HEK293 (cell line): Measurements from ENCODE around the gene IST1.

Experiments
- CTCF ChIA-PET: fragments of 350-600 bp; formaldehyde crosslinking; extraction: SDS; loops from one replicate; lab custom pipeline; 2021; ENCODE audit warnings: antibody characterized with exemption; lab: Yijun Ruan, JAX
- POLR2A ChIA-PET: fragments of 300-600 bp; formaldehyde crosslinking; extraction: SDS; loops from one replicate; lab custom pipeline; 2020; ENCODE audit warnings: antibody characterized with exemption, inconsistent platforms; lab: Yijun Ruan, JAX
- H3K27ac ChIP-seq: fragments of 200-500 bp; sonication (Bioruptor generic); 2 replicates; pipeline ENCODE4 v1.5.1; 2014; ENCODE audit warnings: low read depth, low read length, control low read depth, inconsistent platforms; ENCODE audit errors: extremely low read depth
- H3K36me3 ChIP-seq, 2 experiments: fragments of 200-500 bp in 1 of 2; sonication (Bioruptor generic) in 1 of 2; 1 replicate in 1 of 2; 2 replicates in 1 of 2; pipeline ENCODE4 v1.5.1; 2014 to 2017; ENCODE audit warnings: inconsistent platforms in 2 of 2, low read length in 2 of 2; ENCODE audit not compliant: control insufficient read depth in 2 of 2, insufficient read depth in 1 of 2
- H3K4me1 ChIP-seq: fragments of 200-500 bp; sonication (Bioruptor generic); 2 replicates; pipeline ENCODE4 v1.5.1; 2014; ENCODE audit warnings: mild to moderate bottlenecking, low read length, inconsistent platforms; ENCODE audit not compliant: control insufficient read depth, insufficient read depth
- H3K4me3 ChIP-seq: 2 replicates; pipeline ENCODE4 v1.5.1; 2011; ENCODE audit warnings: low read depth, mild to moderate bottlenecking, control low read depth, low read length, moderate library complexity
- H3K9me3 ChIP-seq: fragments of 200-500 bp; sonication (Bioruptor generic); 2 replicates; pipeline ENCODE4 v1.5.1; 2014; ENCODE audit warnings: low read depth, low read length, inconsistent platforms; ENCODE audit not compliant: control insufficient read depth, insufficient read depth
- MYNN ChIP-seq: fragments of 450-650 bp; formaldehyde crosslinking; IDR thresholded peaks from 2 replicates; pipeline ENCODE4 v1.5.1; 2016; ENCODE audit warnings: missing biosample characterization, missing genetic modification characterization, borderline replicate concordance
- OVOL3 ChIP-seq: fragments of 450-650 bp; formaldehyde crosslinking; IDR thresholded peaks from 2 replicates; pipeline ENCODE4 v1.5.1; 2016; ENCODE audit warnings: missing biosample characterization, missing genetic modification characterization
- REPIN1 ChIP-seq: fragments of 450-650 bp; formaldehyde crosslinking; IDR thresholded peaks from 2 replicates; pipeline ENCODE4 v1.5.1; 2017; ENCODE audit warnings: missing biosample characterization, missing genetic modification characterization, low read depth
- ZFHX2 ChIP-seq: fragments of 450-650 bp; formaldehyde crosslinking; conservative IDR thresholded peaks from 2 replicates; pipeline ENCODE4 v1.5.1; 2016; ENCODE audit warnings: missing biosample characterization, missing genetic modification characterization
- ZFP3 ChIP-seq: fragments of 450-650 bp; formaldehyde crosslinking; IDR thresholded peaks from 2 replicates; pipeline ENCODE4 v1.5.1; 2016; ENCODE audit warnings: low read depth, missing biosample characterization, missing genetic modification characterization
- ZNF10 ChIP-seq: fragments of 450-650 bp; formaldehyde crosslinking; IDR thresholded peaks from 2 replicates; pipeline ENCODE4 v1.5.1; 2017; ENCODE audit warnings: missing biosample characterization, missing genetic modification characterization
- ZNF146 ChIP-seq: fragments of 450-650 bp; formaldehyde crosslinking; IDR thresholded peaks from 2 replicates; pipeline ENCODE4 v1.5.1; 2016; ENCODE audit warnings: missing biosample characterization, missing genetic modification characterization
- ZNF169 ChIP-seq: fragments of 450-650 bp; formaldehyde crosslinking; IDR thresholded peaks from 2 replicates; pipeline ENCODE4 v1.5.1; 2016; ENCODE audit warnings: missing biosample characterization, missing genetic modification characterization
- ZNF174 ChIP-seq: fragments of 450-650 bp; formaldehyde crosslinking; IDR thresholded peaks from 2 replicates; pipeline ENCODE4 v1.5.0; 2017; ENCODE audit warnings: missing biosample characterization, mild to moderate bottlenecking, missing genetic modification characterization
- ZNF19 ChIP-seq: fragments of 450-650 bp; formaldehyde crosslinking; IDR thresholded peaks from 2 replicates; pipeline ENCODE4; 2016; ENCODE audit warnings: missing biosample characterization, missing genetic modification characterization, low read depth
- ZNF221 ChIP-seq: fragments of 450-650 bp; formaldehyde crosslinking; IDR thresholded peaks from 2 replicates; pipeline ENCODE4 v1.5.1; 2017; ENCODE audit warnings: missing biosample characterization, missing genetic modification characterization, borderline replicate concordance
- ZNF292 ChIP-seq: fragments of 450-650 bp; formaldehyde crosslinking; IDR thresholded peaks from 2 replicates; pipeline ENCODE4 v1.5.1; 2016; ENCODE audit warnings: low read depth, missing biosample characterization, missing genetic modification characterization, borderline replicate concordance
- ZNF302 ChIP-seq: fragments of 450-650 bp; formaldehyde crosslinking; IDR thresholded peaks from 2 replicates; pipeline ENCODE4 v1.5.1; 2016; ENCODE audit warnings: missing biosample characterization, missing genetic modification characterization, low read depth
- ZNF324 ChIP-seq: fragments of 450-650 bp; formaldehyde crosslinking; IDR thresholded peaks from 2 replicates; pipeline ENCODE4 v1.5.1; 2016; ENCODE audit warnings: missing biosample characterization, missing genetic modification characterization
- ZNF394 ChIP-seq: fragments of 450-650 bp; formaldehyde crosslinking; IDR thresholded peaks from 2 replicates; pipeline ENCODE4 v1.5.1; 2016; ENCODE audit warnings: missing biosample characterization, missing genetic modification characterization, mild to moderate bottlenecking, moderate library complexity, borderline replicate concordance
- ZNF423 ChIP-seq: fragments of 450-650 bp; formaldehyde crosslinking; IDR thresholded peaks from 2 replicates; pipeline ENCODE4 v1.5.1; 2016; ENCODE audit warnings: missing biosample characterization, missing genetic modification characterization
- ZNF560 ChIP-seq: fragments of 450-650 bp; formaldehyde crosslinking; IDR thresholded peaks from 2 replicates; pipeline ENCODE4 v1.5.1; 2017; ENCODE audit warnings: missing biosample characterization, missing genetic modification characterization, borderline replicate concordance
- ZNF677 ChIP-seq: fragments of 450-650 bp; IDR thresholded peaks from 2 replicates; pipeline ENCODE4 v1.5.0; 2018; ENCODE audit warnings: missing biosample characterization, mild to moderate bottlenecking, missing genetic modification characterization, moderate library complexity
- ZNF76 ChIP-seq: fragments of 450-650 bp; formaldehyde crosslinking; IDR thresholded peaks from 2 replicates; pipeline ENCODE4; 2016; ENCODE audit warnings: low read depth, missing biosample characterization, missing genetic modification characterization, borderline replicate concordance
- ZNF768 ChIP-seq: fragments of 450-650 bp; formaldehyde crosslinking; IDR thresholded peaks from 2 replicates; pipeline ENCODE4 v1.5.1; 2018; ENCODE audit warnings: missing biosample characterization, mild to moderate bottlenecking, missing genetic modification characterization
- ZNF777 ChIP-seq: fragments of 450-650 bp; formaldehyde crosslinking; IDR thresholded peaks from 2 replicates; pipeline ENCODE4 v1.5.1; 2017; ENCODE audit warnings: missing biosample characterization, missing genetic modification characterization, borderline replicate concordance
- ZSCAN16 ChIP-seq: fragments of 450-650 bp; formaldehyde crosslinking; IDR thresholded peaks from 2 replicates; pipeline ENCODE4 v1.5.1; 2016; ENCODE audit warnings: missing biosample characterization, missing genetic modification characterization
- TF ChIP-seq, protein P1 (sequence below): fragments of 450-650 bp; formaldehyde crosslinking; IDR thresholded peaks from 2 replicates; pipeline ENCODE4 v1.5.1; 2016; ENCODE audit warnings: missing biosample characterization, missing genetic modification characterization
- TF ChIP-seq, protein P2 (sequence below): fragments of 450-650 bp; formaldehyde crosslinking; IDR thresholded peaks from 2 replicates; pipeline ENCODE4 v1.5.1; 2016; ENCODE audit warnings: missing biosample characterization, missing genetic modification characterization, low read depth
- TF ChIP-seq, protein P3 (sequence below): fragments of 450-650 bp; formaldehyde crosslinking; IDR thresholded peaks from 2 replicates; pipeline ENCODE4 v1.5.1; 2017; ENCODE audit warnings: missing biosample characterization, missing genetic modification characterization
- TF ChIP-seq, protein P4 (sequence below): fragments of 450-650 bp; IDR thresholded peaks from 2 replicates; pipeline ENCODE4 v1.5.1; 2018; ENCODE audit warnings: missing biosample characterization, missing genetic modification characterization

IST1 gene

DNA sequence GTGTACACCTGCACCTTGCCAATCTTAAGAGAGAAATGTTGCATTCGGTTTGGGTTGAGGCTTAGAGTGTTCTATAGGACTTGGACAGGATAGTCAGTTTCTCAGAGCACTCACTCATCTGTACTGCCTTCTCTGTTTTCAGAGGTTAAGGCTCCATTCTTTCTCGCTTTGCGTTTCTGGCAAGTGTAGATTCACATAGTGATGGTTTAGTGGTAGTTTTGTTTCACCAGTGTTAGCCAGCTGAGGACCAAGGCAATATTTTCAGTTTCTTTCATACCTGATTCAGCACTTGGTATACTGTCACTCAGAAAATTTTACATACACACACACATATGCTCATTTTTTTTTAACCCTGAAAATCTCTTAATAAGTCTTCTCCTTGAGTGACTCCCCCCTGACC, 48.2 kb upstream of the IST1 start:
- CTCF ChIA-PET = interaction anchor here (0.6 to 1.4 kb wide), 4 partner anchors 35 to 398 kb away, joined by 3 to 9 read pairs (median 4); no protein-coding TSS in a partner anchor
- TF ChIP-seq ZNF677 (tag by site-specific recombination) (no peak), ZNF19 (tag by site-specific recombination) (no peak), ZNF423 (tag by site-specific recombination) (no peak), ZNF174 (tag by site-specific recombination) (no peak), MYNN (tag by site-specific recombination) (no peak)
- TF ChIP-seq, protein P1, sequence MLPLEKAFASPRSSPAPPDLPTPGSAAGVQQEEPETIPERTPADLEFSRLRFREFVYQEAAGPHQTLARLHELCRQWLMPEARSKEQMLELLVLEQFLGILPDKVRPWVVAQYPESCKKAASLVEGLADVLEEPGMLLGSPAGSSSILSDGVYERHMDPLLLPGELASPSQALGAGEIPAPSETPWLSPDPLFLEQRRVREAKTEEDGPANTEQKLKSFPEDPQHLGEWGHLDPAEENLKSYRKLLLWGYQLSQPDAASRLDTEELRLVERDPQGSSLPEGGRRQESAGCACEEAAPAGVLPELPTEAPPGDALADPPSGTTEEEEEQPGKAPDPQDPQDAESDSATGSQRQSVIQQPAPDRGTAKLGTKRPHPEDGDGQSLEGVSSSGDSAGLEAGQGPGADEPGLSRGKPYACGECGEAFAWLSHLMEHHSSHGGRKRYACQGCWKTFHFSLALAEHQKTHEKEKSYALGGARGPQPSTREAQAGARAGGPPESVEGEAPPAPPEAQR (tag by site-specific recombination) = no peak
- Histone ChIP-seq H3K9me3 (no peaks in the 10 kb centered on the region), H3K27ac (no peak overlapping the region), H3K4me3 (peak overlapping the region; percentile 95), H3K4me1 (peaks cover 9% of the 10 kb centered on the region; the same call in 1 of the 2 replicates), H3K36me3 (peaks cover 10 to 44% of the 10 kb centered on the region in 2 experiments; a peak in 2 of 3 replicates)
- POLR2A ChIA-PET = interaction anchor here (1.0 kb wide), 1 partner anchor 35 kb away, joined by 3 read pairs; no protein-coding TSS in a partner anchor

DNA sequence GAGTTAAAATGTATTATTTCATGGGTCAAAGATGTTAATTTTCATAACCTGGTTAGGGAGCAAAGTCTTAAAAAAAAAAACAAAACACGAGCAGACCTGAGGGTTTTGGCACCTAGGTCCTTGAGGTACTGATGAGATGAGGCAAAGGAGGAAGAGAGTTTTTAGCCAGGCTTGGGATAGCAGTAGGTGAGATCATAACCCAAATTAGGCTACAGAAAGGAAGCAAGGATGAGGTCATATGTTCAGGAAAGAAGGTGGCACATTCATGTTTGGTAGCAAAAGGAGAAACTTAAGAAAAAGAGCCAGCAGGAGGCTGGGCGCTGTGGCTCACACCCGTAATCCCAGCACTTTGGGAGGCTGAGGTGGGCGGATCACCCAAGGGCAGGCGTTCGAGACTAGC, 46.7 kb upstream of the IST1 start:
- no peak overlapping the region for H3K4me3 ChIP-seq
- no peak overlapping the region for H3K27ac ChIP-seq
- POLR2A ChIA-PET = interaction anchor here (0.7 to 0.8 kb wide), 2 partner anchors 56 to 139 kb away, joined by 4 to 5 read pairs; no protein-coding TSS in a partner anchor
- CTCF ChIA-PET = interaction anchor here (3.0 kb wide), 1 partner anchor 34 kb away, joined by 10 read pairs; no protein-coding TSS in a partner anchor
- H3K9me3 ChIP-seq = no peaks in the 10 kb centered on the region
- peaks cover 9% of the 10 kb centered on the region; the same call in 1 of the 2 replicates for H3K4me1 ChIP-seq
- H3K36me3 ChIP-seq = peaks cover 10 to 58% of the 10 kb centered on the region in 2 experiments; a peak in 2 of 3 replicates
- TF ChIP-seq ZFHX2 (tag by site-specific recombination) (no peak), ZNF292 (tag by site-specific recombination) (no peak), ZNF560 (tag by site-specific recombination) (no peak), ZNF221 (no peak), ZNF777 (tag by site-specific recombination) (no peak), ZNF324 (no peak), ZFP3 (no peak), ZNF10 (no peak), ZNF302 (tag by site-specific recombination) (no peak), ZNF169 (no peak), ZNF394 (peak; percentile 63; the same call in 1 of the 2 replicates), ZNF174 (tag by site-specific recombination) (no peak), ZNF76 (no peak; the same call in 1 of the 2 replicates), ZNF146 (tag by site-specific recombination) (no peak), REPIN1 (no peak), OVOL3 (tag by site-specific recombination) (no peak), ZSCAN16 (tag by site-specific recombination) (no peak), ZNF768 (tag by site-specific recombination) (no peak)
- TF ChIP-seq, protein P2, sequence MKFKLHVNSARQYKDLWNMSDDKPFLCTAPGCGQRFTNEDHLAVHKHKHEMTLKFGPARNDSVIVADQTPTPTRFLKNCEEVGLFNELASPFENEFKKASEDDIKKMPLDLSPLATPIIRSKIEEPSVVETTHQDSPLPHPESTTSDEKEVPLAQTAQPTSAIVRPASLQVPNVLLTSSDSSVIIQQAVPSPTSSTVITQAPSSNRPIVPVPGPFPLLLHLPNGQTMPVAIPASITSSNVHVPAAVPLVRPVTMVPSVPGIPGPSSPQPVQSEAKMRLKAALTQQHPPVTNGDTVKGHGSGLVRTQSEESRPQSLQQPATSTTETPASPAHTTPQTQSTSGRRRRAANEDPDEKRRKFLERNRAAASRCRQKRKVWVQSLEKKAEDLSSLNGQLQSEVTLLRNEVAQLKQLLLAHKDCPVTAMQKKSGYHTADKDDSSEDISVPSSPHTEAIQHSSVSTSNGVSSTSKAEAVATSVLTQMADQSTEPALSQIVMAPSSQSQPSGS (tag by site-specific recombination) = peak; percentile 78
- TF ChIP-seq, protein P3, sequence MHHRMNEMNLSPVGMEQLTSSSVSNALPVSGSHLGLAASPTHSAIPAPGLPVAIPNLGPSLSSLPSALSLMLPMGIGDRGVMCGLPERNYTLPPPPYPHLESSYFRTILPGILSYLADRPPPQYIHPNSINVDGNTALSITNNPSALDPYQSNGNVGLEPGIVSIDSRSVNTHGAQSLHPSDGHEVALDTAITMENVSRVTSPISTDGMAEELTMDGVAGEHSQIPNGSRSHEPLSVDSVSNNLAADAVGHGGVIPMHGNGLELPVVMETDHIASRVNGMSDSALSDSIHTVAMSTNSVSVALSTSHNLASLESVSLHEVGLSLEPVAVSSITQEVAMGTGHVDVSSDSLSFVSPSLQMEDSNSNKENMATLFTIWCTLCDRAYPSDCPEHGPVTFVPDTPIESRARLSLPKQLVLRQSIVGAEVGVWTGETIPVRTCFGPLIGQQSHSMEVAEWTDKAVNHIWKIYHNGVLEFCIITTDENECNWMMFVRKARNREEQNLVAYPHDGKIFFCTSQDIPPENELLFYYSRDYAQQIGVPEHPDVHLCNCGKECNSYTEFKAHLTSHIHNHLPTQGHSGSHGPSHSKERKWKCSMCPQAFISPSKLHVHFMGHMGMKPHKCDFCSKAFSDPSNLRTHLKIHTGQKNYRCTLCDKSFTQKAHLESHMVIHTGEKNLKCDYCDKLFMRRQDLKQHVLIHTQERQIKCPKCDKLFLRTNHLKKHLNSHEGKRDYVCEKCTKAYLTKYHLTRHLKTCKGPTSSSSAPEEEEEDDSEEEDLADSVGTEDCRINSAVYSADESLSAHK = no peak
- TF ChIP-seq, protein P4, sequence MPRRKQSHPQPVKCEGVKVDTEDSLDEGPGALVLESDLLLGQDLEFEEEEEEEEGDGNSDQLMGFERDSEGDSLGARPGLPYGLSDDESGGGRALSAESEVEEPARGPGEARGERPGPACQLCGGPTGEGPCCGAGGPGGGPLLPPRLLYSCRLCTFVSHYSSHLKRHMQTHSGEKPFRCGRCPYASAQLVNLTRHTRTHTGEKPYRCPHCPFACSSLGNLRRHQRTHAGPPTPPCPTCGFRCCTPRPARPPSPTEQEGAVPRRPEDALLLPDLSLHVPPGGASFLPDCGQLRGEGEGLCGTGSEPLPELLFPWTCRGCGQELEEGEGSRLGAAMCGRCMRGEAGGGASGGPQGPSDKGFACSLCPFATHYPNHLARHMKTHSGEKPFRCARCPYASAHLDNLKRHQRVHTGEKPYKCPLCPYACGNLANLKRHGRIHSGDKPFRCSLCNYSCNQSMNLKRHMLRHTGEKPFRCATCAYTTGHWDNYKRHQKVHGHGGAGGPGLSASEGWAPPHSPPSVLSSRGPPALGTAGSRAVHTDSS = no peak
